CD4-positive, alpha-beta T cell (primary cell): Measurements from ENCODE around the gene C19orf81. TPM values are rescaled to one million over a fixed set of nuclear protein-coding genes. Genes with fewer than 3 reads are reported as not detected.

Source experiments
- ATAC-seq: fragments of 200-7000 bp; cut with Tn5 transposase; one replicate; pipeline ENCODE4 v1.10.0; 2022; ENCODE audit warnings: mild to moderate bottlenecking; ENCODE audit not compliant: poor library complexity
- CTCF ChIA-PET: fragments of 350-600 bp; sonication (Branson Sonifier 250); formaldehyde crosslinking; loops from one replicate; lab custom pipeline; 2021; ENCODE audit warnings: antibody characterized with exemption, inconsistent platforms; lab: Charles Lee
- POLR2A ChIA-PET: fragments of 350-600 bp; sonication (Branson Sonifier 250); formaldehyde crosslinking; loops from one replicate; lab custom pipeline; 2021; ENCODE audit warnings: antibody characterized with exemption, inconsistent platforms; lab: Charles Lee
- DNase-seq, 14 experiments: peaks; one replicate each; pipeline ENCODE4 v3.0.0-alpha.2; 2013 to 2020; ENCODE audit warnings: mixed read lengths in 2 of 14
- H3K27ac ChIP-seq, 2 donors: one replicate each; pipeline versions ENCODE4 v1.5.1 to v1.7.0; 2013; ENCODE audit warnings: low read length in 2 of 2, low read depth in 1 of 2, mild to moderate bottlenecking in 1 of 2
- H3K27me3 ChIP-seq, 2 experiments: 1 replicate in 1 of 2; 2 replicates in 1 of 2; pipeline versions ENCODE4 v1.6.1 to v1.7.0; 2013; ENCODE audit warnings: low read length in 2 of 2, control low read depth in 1 of 2, mild to moderate bottlenecking in 1 of 2, moderate library complexity in 1 of 2; ENCODE audit not compliant: insufficient read depth in 2 of 2, control insufficient read depth in 1 of 2
- H3K36me3 ChIP-seq: one replicate; pipeline ENCODE4 v1.6.1; 2013; ENCODE audit warnings: low read length, control low read depth; ENCODE audit not compliant: insufficient read depth
- H3K4me1 ChIP-seq: one replicate; pipeline ENCODE4 v1.6.1; 2013; ENCODE audit warnings: low read length, control low read depth; ENCODE audit not compliant: insufficient read depth
- H3K4me3 ChIP-seq: one replicate; pipeline ENCODE4 v1.5.1; 2013; ENCODE audit warnings: mild to moderate bottlenecking, low read length, moderate library complexity
- H3K9me3 ChIP-seq, 2 experiments: 1 replicate in 1 of 2; 2 replicates in 1 of 2; pipeline versions ENCODE4 v1.6.1 to v1.7.0; 2013; ENCODE audit warnings: low read length in 2 of 2, mild to moderate bottlenecking in 2 of 2, control low read depth in 1 of 2, moderate library complexity in 1 of 2; ENCODE audit not compliant: control insufficient read depth in 1 of 2, insufficient read depth in 1 of 2
- H3K27ac Mint-ChIP-seq: one replicate; pipeline ENCODE4 v1.8.0; 2020; ENCODE audit warnings: mixed read lengths
- H3K27me3 Mint-ChIP-seq: one replicate; pipeline ENCODE4 v1.8.0; 2021; ENCODE audit warnings: mixed read lengths
- H3K36me3 Mint-ChIP-seq: one replicate; pipeline ENCODE4 v1.8.0; 2021; ENCODE audit warnings: low read depth, mixed read lengths
- H3K4me1 Mint-ChIP-seq: one replicate; pipeline ENCODE4 v1.8.0; 2021; ENCODE audit warnings: low read depth, mixed read lengths
- H3K4me3 Mint-ChIP-seq: one replicate; pipeline ENCODE4 v1.8.0; 2020; ENCODE audit warnings: mild to moderate bottlenecking, mixed read lengths
- H3K9me3 Mint-ChIP-seq: one replicate; pipeline ENCODE4 v1.8.0; 2020; ENCODE audit warnings: mixed read lengths
- intact Hi-C, 2 experiments: fragments of 100-400 bp; cut with DNase I in 1 of 2; cut with micrococcal nuclease in 1 of 2; formaldehyde crosslinking; loops; one replicate each; pipeline versions ENCODE4 v1.15.1 to v1.9.0; 2023 to 2025; cut with DNase I, micrococcal nuclease
- total RNA-seq, 174 experiments: library from RNA in 2 of 174; stranded (reverse) in 2 of 174; gene quantifications; one replicate each; pipeline ENCODE4 v1.2.3 and lab custom pipeline; 2021 to 2026
- TF ChIP-seq, protein P1 (sequence below): fragments of 200-600 bp; IDR thresholded peaks from one replicate; pipeline ENCODE4 v1.8.0; 2022; ENCODE audit warnings: antibody characterized with exemption, mild to moderate bottlenecking

C19orf81 gene
- total RNA-seq, 2 experiments from 2014 or later: not detected

GRCh38 chr19:50688766-50689165 is 39.5 kb downstream of the C19orf81 start:
- POLR2A ChIA-PET: no interaction called here
- Histone ChIP-seq H3K27ac (no peak overlapping the region), H3K36me3 (no peaks in the 10 kb centered on the region), H3K4me3 (no peak overlapping the region), H3K9me3 (peaks cover 0 to 28% of the 10 kb centered on the region in 2 experiments), H3K27me3 (peaks cover 34 to 80% of the 10 kb centered on the region in 2 experiments), H3K4me1 (no peaks in the 10 kb centered on the region)
- H3K9me3 Mint-ChIP-seq: no peaks in the 10 kb centered on the region
- DNase-seq: no peak
- CTCF ChIA-PET: no interaction called here
- H3K36me3 Mint-ChIP-seq: no peaks in the 10 kb centered on the region
- no peak overlapping the region for H3K27ac Mint-ChIP-seq
- intact Hi-C loops: no loop called here
- no peak overlapping the region for H3K4me3 Mint-ChIP-seq
- H3K27me3 Mint-ChIP-seq: peaks cover 73% of the 10 kb centered on the region
- TF ChIP-seq, protein P1, sequence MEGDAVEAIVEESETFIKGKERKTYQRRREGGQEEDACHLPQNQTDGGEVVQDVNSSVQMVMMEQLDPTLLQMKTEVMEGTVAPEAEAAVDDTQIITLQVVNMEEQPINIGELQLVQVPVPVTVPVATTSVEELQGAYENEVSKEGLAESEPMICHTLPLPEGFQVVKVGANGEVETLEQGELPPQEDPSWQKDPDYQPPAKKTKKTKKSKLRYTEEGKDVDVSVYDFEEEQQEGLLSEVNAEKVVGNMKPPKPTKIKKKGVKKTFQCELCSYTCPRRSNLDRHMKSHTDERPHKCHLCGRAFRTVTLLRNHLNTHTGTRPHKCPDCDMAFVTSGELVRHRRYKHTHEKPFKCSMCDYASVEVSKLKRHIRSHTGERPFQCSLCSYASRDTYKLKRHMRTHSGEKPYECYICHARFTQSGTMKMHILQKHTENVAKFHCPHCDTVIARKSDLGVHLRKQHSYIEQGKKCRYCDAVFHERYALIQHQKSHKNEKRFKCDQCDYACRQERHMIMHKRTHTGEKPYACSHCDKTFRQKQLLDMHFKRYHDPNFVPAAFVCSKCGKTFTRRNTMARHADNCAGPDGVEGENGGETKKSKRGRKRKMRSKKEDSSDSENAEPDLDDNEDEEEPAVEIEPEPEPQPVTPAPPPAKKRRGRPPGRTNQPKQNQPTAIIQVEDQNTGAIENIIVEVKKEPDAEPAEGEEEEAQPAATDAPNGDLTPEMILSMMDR: no peak
- no peak for ATAC-seq
- H3K4me1 Mint-ChIP-seq: no peaks in the 10 kb centered on the region

- Mint-ChIP-seq H3K9me3 (no peaks in the 10 kb centered on the region), H3K4me1 (no peaks in the 10 kb centered on the region), H3K27me3 (peaks cover 68% of the 10 kb centered on the region), H3K36me3 (no peaks in the 10 kb centered on the region), H3K4me3 (no peak overlapping the region), H3K27ac (no peak overlapping the region)
- ChIA-PET CTCF (no interaction called here), POLR2A (no interaction called here)
- Histone ChIP-seq H3K4me1 (no peaks in the 10 kb centered on the region), H3K9me3 (peaks cover 0 to 34% of the 10 kb centered on the region in 2 experiments), H3K27me3 (peaks cover 41 to 80% of the 10 kb centered on the region in 2 experiments), H3K27ac (no peak overlapping the region), H3K4me3 (no peak overlapping the region), H3K36me3 (no peaks in the 10 kb centered on the region)
- ATAC-seq: no peak
- no peak for DNase-seq
- TF ChIP-seq, protein P1: no peak
- intact Hi-C loops: no loop called here
Observed at GRCh38 chr19:50690439-50690838, 41.2 kb downstream of the C19orf81 start.

- Histone ChIP-seq H3K4me3 (no peak overlapping the region), H3K27ac (no peak overlapping the region), H3K36me3 (no peaks in the 10 kb centered on the region), H3K27me3 (peaks cover 32 to 84% of the 10 kb centered on the region in 2 experiments), H3K9me3 (peaks cover 0 to 27% of the 10 kb centered on the region in 2 experiments), H3K4me1 (no peaks in the 10 kb centered on the region)
- Mint-ChIP-seq H3K27ac (no peak overlapping the region), H3K9me3 (no peaks in the 10 kb centered on the region), H3K27me3 (peaks cover 81% of the 10 kb centered on the region), H3K4me3 (no peak overlapping the region), H3K36me3 (no peaks in the 10 kb centered on the region), H3K4me1 (no peaks in the 10 kb centered on the region)
- ATAC-seq (no peak), DNase-seq (no peak)
- POLR2A ChIA-PET: no interaction called here
- intact Hi-C loops: no loop called here
- TF ChIP-seq, protein P1: no peak
- CTCF ChIA-PET: no interaction called here
Observed at GRCh38 chr19:50693064-50693975, 44.1 kb downstream of the C19orf81 start.
